ENCODE measurements around the gene TRIM17.

Gene TRIM17

GRCh38 chr1:228400692-228401454, 15.8 kb downstream of the TRIM17 start:
- no peak for DNase-seq (ENCODE audit: low read depth)

- no peak for DNase-seq (ENCODE audit: low read depth)
Measured at GRCh38 chr1:228400237-228400651, 16.4 kb downstream of the TRIM17 start.

- no peak for DNase-seq (ENCODE audit: low read depth)
Measured at GRCh38 chr1:228399531-228400236, 17.0 kb downstream of the TRIM17 start.

GRCh38 chr1:228398741-228399461, 17.8 kb downstream of the TRIM17 start:
- DNase-seq (ENCODE audit: low read depth): no peak

DNA sequence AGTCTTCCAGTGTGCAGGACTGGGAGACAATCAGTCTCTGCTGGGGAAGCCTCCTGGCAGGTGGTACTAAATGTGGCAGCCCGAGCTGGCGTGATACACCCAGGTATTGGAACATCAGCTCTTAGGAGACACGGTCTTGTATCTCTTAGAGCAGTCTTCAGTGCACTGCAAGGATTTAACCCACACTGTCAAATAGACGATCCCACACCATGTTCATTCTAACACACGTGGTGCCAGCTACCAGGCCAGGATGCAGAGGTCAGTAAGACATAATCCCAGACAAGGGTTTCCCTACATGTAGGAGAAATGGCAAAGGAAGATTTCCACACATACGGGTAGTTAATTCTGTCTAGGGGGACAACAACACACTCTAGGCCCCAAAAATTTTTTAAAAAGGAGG, 18.7 kb downstream of the TRIM17 start:
- no peak for DNase-seq (ENCODE audit: low read depth)

GRCh38 chr1:228396770-228397662, 19.6 kb downstream of the TRIM17 start:
- no peak for DNase-seq (ENCODE audit: low read depth)

DNA sequence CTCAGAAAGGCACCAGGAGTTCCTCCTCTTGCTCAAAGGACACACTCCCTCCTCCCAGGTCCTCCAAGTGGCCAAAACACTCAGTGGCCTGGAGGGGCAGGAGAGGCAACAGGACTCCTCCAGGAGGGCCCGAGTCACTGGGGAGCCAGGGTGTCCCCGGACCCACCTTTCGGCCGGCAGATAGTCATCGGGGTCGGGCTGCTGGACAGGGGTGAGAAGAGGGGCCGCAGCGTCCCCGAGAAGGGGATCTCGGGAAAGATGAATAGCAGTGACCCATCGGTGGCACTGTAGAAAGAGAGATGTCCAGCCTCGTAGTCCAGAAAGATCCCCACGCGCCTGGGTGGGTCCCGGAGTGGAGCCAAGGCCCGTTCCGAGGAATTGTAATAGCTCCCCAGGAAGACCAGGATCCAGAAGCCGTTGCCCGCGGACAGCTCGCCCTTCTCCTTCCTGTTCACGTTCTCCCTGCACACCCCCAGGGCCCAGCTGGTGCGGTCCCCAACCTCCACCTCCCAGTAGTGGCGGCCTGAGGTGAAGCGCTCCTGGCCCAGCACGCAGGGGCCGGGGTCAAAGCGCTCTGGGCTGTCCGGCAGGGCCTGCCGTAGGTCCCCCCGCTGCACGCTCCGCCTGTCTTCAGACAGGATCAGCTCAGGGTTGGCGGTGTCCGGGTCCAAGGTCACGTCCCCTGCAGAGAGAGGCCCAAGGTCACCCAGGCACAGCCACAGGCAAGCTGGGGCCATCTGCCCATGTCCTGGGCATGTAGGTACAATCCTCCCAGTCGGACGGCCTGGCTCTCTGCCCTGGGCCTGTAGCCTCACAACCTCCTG, 21.9 kb downstream of the TRIM17 start:
- DNase-seq (ENCODE audit: low read depth): no peak

DNA sequence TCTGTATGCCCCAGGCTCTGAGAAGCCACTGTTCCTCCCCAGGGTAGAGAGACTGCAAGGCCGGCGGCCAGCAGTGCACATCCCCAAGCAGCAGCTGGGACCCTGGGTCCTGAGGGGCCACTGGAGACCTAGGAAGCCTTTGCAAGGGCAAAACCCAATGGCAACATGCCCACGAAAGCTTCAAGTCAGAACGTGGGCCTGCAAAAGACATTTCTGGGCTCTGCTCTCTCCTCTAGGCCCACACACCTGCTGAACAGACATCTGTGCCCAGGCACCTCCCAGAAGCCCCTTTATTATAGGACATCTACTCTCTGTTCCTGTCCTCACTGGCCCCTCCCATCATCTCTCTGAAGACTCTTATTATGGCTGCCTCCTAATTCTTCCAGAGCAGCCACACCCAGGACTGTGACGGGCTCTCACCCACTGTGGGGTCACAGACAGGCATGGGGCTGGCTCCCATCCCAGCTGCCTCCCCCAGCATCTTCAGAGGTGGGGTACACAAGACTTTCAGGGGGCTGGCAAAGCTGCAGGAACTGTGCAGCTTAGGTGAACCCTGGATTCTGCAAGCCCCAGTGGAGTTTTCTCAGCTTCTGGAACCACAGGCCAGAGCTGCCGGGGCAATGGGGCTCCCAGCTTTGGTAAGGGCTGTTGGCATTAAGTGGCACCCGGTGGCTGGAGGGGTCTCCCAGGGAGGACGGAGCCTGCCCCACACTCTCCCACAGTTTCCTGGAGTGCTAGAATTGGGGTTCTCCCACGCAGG, 22.7 kb downstream of the TRIM17 start:
- no peak for DNase-seq (ENCODE audit: low read depth)

GRCh38 chr1:228393268-228393701, 23.4 kb downstream of the TRIM17 start:
- no peak for DNase-seq (ENCODE audit: low read depth)

DNA sequence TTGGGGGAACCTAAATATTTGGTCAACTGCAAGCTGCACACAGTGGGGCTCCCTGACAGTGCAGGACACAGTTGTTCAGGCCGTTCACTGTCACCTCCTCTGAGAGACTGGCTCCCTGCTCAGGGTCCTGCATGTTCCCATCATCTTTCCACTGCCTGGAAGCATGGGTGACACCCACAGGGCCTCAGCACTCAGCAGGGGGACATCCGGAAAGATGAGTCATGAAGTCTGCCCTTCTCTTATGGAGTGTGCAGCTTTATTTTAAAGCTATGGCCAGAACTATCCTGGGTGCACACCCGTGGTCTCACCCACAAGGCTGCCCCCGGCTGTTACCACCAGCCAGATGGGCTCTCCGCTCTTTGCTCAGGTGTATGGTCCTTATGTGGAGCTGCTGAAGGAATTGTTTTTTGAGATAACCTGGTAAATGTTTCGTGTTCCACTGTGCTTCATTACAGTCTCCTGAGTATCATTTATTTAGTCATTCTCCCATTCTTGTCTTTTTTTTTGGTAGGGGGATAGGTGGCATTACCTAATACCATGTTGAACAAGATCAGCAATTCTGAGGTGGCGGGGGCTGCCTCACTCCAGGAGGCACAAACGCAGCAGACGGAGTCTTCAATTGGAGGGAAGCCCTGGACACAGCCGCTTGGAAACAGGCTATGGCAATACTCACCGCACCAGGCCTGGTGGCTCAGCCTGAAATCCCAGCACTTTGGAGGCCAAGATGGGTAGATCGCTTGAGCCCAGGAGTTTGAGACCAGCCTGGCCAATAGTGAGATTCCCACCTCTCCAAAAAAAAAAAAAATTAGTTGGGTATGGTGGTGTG, 24.3 kb downstream of the TRIM17 start:
- DNase-seq (ENCODE audit: low read depth): no peak

DNA sequence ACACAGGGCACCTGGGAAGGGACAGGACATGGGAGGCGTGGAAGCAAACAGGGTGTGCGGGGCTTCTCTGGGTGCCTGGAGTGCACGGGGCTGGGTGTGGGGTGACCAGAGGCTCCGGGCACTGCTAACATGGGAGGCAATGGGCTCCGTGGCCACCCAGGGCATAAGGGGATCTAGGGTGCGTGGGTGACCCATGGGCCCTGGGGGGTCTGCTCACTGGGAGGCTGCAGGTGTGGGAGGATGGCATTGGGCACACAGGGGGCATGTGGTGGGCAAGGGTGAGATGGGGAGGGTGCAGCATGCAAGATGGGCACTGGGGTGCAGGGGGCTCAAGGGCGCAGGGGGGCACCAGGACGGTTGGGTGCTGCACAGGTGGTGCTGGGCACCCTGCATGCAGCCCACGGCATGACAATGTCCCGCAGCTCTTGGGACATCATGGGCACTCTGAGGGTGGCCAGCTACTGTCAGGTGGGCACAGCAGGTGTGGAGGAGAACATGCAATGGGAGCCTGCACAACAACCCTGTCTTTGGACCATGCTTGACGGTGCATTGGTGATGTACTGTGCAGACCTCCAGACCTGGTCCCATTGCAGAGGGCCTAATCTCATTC, 25.1 kb downstream of the TRIM17 start:
- no peak for DNase-seq (ENCODE audit: low read depth)

DNA sequence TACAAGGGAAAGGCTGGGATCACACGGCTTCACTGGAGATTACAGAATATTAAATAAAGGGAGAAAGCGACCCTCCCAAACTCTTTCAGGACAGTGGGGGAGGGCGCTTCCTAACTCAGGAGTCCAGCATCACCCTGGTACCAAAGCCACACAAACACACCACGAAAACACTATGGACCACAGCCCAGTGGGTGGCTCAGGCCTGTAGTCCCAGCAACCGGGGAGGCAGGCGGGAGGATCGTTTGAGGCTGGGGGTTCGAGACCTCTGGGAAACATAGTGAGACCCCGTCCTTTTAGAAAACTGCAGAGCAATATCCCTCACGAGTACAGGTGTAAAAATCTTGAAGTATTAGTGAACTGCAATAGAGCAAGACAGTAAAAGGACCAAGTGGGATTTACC, 26.0 kb downstream of the TRIM17 start:
- no peak for DNase-seq (ENCODE audit: low read depth)

GRCh38 chr1:228387321-228387720, 29.3 kb downstream of the TRIM17 start:
- no peak for DNase-seq (ENCODE audit: low read depth)

- DNase-seq (ENCODE audit: low read depth): no peak
Measured at GRCh38 chr1:228385232-228385631, 31.4 kb downstream of the TRIM17 start.

- DNase-seq (ENCODE audit: low read depth): no peak
Measured at GRCh38 chr1:228383773-228384172, 32.9 kb downstream of the TRIM17 start.

- no peak for DNase-seq (ENCODE audit: low read depth)
Measured at GRCh38 chr1:228381356-228381755, 35.3 kb downstream of the TRIM17 start.

DNA sequence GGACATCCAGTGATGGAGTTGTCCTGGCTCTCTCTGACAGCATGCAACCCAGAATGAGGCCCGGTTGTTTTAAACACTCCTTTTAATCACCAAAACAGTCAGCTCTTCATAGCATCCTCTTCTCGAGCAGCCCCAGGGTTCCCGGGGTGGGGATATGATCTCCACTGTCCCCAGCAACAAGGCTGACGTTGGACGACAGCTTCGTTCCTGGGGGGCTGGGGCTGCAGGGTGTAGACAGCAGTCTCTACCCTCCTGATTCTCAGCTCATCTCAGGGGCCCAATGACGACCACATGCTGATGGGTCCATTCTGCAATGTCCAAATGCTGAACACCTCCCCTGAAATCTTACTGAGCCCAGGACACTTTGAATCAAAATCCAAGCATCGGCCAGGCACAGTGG, 37.0 kb downstream of the TRIM17 start:
- no peak for DNase-seq (ENCODE audit: low read depth)

DNA sequence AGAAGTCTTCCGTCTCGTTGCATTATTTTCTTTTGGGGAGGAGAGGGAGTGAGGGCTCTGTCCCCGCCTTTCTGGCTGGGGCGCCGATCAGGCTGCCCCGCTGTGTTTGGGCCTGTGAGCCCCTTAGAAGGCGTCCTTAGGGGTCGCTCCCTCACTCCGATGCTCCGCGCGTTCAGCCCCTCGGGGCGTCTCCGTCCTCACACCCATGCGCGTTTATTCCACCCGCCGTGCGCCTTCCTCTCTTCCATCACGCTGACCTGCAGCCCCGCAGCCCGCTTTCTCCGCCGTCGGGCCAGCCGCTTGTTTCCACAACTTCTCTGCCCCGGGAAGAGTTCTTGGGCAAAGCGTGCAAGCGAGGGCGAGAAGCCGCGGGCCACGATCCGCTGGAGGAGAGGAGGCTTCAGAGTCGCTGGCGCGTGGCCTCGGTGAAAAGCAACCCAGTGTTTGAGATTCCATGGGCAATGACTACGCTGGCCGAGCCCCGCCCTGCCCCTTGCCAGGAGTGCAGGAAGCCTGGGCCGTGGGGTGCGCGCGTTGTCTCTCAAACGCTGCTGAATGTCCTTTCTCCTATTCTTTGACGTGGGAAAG, 37.7 kb downstream of the TRIM17 start:
- no peak for DNase-seq (ENCODE audit: low read depth)

All from stromal cell of bone marrow (primary cell).